HG03025 (cell line): ENCODE measurements around the gene SHB.

Experiments used
- ATAC-seq: cut with Tn5 transposase; IDR thresholded peaks from one replicate; pipeline ENCODE4 v1.9.1; 2021; ENCODE audit warnings: mild to moderate bottlenecking, moderate library complexity; ENCODE audit not compliant: unreplicated experiment, low FRiP score

The SHB gene

DNA sequence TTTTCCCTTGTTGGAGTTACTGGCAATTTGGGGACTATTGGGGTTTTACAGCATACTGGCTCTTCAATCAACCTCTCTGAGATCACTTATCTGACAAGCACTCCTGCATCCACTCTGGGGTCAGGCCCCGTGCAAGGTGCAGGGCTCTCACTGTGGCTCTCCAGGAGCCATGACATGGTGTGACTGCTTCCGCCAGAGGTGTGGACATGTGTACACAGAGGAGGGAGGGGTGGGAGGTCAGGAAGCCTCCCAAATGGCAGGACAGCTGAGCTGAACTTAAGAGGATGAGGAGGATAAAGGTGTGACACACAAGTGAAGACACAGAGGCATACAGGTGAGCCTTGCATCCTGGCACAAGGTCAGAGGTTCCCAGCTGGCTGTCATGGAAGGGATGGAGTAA lies 24.3 kb downstream of the SHB start:
- no peak for ATAC-seq

DNA sequence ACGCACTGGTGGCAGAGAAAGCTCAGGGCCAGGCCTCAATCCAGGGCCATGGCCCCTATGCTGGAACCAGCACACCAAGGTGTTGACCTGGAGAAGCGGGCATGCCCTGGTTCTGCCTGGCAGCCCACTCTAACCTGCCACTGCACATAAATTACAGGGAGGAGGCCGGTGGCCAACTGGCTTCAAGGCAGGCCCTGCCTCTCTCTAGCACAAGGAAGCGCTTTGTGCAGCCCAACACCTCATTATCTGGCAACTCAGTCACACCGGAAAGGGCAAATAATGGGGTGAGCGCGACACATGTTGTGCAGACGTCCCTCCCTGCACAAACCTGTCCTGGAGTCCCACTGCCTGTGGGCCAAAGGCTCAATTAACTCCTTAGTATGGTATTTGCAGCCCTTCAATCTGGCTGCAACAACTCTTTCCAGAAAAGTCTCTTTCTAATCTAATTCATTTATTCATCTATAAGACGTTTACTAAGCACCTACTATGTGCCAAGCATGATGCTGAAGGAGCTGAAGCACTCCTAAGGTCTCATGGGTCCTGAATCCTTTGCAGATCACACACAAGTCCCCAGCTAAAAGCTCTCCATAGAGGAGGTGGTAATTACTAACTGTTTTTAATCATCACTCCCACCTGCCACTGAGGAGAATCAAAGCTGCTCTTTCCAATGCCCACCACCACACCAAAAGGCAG lies 24.9 kb downstream of the SHB start:
- ATAC-seq: no peak

DNA sequence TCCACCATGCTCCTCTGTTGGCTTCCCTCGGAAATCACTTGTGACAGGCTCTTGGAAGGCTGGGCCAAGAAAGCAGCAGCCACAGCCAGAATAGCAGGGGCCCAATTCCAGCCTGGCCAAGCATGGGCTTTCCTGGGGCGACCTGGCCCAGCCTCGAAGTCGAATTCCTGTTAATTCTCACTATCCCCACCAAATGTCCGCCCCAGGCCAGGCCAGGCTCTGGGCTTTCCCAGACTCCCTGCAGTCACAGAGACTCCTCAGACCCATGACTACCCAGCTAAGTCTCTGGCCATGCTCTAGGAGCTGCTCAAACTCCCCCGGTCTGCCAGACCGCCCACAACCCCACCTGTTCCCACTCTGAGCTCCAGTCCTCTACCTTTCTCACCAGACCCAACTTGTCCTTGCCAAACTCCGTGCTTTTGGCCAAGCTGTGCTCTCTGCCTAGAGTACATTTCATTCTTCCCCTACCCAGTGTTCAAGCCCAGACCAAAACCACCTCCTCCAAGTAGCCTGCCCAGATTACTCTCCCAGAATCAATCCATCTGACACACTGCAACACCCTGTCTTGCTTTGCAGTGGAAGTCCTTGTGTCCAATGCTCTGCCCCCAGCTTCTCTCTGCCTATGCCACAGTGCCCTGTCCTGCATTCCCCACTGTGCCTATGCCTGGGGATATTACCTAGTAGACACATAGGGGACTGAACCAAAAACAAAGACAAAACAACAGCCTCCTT lies 26.2 kb downstream of the SHB start:
- no peak for ATAC-seq

DNA sequence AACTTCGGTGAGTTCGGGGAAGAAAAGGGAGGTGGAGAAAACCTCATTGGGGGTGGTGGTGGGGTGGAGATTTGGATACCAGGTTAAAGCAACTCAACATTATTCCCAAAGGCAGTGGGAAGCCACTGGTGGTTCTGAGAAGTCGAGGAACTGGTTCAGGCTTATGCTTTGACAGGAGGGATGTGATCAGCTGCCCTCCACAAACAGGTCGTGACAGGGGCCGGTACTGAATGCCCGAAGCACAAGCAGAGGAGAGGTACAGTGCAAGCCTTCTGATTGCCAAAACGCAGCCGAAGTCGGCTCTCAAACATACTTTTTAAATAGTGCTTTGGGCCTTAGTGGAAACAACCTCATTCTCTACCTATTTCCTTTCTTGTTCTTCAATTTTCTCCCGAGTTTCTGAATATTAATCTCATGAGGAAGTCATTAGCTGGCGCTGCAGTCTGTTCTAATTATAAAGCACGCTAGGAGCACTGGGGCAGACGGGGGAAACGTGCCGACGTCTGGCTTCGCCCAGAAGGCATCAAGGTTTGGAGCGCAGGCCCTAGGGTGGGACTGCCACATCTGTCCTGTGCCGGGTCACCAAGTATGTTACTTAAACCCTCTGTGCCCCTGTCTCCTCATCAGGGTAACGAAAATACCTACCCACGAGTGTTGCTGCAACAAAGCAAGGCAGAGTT lies 27.3 kb downstream of the SHB start:
- ATAC-seq: no peak

DNA sequence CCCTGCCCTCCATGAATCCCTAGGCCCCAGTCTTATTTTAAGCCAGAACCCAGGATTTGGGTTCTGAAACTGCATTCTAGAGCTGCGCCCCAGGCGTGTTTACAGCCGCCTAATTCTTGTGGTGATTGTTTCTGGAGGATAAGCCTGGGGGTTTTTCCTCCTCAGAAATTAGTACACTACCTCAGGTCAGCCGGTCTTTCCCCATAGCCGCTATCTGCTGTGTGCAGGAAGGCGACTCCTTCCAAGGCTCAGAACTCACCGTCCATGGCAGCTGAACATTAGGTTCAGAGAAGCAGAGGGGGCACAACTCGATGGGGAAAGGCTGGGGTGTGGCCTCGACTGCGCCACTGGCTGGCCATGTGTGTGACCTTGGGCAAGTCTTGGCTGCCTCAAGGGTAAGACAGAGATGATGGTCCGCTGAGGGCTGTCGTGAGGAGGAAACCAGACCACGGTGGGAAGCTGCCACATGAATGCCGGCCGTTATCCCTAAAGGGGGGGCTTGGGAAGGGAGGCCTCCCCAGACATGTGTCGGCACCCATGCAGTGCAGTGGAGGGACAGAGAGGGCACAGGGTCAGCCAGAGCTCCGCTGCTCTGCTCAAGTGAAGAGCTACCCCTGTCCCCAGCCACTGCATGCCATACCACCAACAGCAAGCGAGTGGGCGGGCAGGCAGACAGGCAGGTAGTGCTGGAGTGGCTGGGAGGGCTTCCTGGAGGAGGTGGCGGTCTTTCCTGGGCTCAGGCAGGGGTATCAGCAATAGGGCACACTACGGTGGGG lies 28.9 kb downstream of the SHB start:
- ATAC-seq: no peak

DNA sequence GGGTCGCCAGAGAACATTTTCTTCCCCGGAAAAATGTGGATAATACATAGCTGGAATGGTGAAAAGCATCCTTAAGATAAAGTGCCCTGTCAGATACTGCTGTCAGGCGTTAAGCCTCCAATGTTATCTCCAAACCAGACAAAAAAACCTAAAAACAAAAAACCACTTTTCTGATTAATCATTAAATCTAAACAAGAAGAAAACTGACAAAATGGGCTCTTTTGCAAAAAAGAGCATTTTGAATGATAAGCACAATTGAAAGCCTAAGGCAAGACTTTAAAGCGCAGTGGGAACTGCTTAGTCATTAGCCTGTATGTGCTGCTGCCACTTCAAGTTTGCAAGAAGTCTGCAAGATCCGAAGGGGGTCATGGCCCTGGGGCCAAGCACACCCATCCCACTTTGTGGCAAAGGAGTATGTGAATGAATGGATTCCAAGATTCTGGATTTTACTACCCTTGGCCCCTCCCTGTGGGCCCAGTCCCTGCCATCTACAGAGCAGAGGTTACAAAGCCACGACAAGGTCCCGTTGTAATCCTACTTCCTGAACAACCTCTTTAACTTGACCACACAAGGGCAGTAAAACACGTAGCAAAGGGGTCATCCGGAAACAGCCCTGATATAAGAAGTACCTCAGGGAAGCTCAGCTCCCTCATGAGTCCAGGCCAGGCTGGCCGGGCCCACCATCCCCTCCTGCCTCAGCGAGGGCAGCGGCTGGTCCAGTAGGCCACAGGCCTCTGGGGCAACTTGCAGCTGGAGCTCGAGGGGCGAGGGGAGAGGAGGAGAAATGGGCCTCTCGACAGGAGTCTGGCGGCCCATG lies 29.7 kb downstream of the SHB start:
- ATAC-seq: no peak

DNA sequence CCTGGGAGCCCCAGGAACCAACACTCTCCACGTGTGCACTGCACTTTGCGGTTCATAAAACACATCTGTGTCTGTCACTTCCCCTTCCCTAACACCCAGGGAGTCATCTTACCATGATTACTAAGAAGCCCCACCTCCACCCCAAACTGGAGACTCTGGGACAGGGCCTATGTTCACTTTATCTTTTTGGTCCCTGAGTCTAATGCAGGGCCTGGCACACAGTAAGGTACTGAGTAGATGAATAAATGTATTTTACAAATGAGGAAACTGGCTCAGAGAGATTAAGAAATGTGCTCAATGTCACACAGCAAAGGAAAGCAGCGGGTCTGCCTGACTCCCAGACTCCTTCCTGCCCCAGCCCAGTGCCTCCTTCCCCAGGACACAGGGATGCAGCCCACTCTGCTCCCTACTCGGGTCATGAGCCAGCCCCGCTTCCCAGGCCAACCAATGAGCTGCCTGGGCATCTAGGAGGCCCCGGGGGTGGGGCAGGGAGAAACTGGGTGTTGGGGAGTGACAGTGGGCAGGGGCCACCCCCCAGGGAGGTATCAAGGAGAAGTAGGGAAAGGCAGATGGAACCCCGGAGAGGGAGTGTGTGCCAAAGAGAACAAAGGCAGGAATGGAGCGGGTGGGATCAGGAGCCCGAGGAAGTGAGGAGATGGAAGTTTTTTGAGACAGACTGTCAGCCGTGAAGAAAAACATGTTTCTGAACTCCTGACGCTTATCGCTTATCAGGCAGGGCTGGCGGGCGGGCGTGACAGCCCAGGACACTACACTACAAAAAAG lies 30.5 kb downstream of the SHB start:
- ATAC-seq: no peak

DNA sequence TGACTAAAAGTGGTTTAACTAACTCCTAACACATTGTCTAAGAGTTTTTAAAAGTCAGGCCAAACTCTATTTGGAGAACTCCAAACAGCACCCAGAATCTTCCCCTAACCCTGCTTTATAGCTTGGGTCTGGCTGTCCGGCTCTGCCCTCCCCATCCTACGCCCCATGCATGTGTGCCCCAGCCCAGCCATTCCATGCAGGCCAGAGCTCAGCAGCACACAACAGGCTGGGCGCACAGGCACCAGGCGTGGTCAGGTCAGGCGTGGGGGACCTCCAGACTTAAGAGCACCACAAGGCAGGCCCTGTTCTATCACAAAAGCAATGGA lies 31.1 kb downstream of the SHB start:
- ATAC-seq: no peak

DNA sequence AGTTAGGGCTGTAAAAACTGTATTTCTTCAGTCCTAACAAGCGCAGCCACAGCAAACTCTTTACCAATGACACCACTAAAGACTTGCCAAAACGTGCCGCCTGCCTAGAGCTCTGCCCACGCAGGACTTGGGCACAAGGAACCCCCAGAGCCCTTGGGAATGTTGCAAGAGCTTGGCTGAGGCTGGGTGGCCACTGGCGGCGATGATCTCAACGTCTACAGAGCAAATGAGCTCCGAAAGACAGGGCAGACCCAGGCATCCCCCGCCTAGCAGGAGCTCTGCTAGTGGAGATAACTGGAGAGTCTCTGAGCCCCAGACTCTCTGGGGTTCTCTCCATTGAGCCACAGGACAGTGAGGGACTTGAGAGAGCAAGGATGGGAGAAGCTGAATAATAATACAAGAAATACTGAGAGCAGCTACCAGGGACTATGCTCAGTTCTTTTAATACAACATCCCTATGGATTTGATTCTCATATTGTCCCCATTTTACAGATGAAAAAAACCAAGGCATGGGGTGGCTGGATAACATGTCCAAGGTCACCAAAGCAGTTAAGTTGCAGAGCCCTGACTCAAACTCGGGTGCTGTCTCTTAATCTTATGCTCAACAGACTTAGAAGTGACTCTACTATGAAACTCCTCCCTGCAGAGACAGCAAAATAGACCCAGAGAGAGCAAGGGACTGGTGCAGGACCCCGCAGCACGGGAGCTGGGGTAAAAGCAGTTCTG lies 32.5 kb downstream of the SHB start:
- no peak for ATAC-seq

DNA sequence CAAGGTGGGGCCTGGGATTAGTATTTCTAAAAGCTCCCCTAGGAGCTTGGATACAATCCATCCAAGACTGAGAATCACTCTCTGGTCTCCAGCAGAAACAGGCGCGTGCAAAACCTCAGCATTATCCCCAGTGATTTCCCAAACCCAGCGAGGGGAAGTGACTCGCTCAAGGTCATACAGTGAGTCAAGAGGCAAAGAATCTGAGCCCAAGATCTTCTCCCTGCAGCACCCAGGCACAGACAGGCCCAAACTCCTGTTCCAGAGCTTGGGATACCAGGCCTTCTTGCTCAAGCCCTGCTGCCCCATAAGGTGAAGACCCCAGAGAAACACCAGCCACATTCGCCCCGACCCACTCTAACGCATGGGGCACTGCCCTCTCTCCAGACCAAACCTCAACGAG lies 33.2 kb downstream of the SHB start:
- no peak for ATAC-seq

DNA sequence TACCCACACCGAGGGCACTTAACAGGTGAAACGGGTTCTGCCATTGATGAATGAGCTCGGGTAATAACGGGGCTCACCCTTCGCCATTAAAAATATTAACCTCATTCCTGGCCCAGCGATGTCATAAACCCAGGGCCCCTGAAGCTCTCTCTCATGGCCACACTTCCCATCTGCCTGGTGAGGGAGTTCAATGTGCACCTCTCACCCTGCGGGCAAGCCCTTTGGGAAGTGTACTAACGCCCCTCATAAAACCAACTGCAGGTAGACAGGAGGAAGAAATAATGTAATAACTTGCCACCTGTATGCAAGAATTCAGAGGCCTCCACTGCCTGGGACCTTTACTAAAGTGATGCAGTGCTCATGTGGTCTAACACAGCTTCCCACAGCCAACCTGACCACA lies 35.1 kb downstream of the SHB start:
- ATAC-seq: no peak

DNA sequence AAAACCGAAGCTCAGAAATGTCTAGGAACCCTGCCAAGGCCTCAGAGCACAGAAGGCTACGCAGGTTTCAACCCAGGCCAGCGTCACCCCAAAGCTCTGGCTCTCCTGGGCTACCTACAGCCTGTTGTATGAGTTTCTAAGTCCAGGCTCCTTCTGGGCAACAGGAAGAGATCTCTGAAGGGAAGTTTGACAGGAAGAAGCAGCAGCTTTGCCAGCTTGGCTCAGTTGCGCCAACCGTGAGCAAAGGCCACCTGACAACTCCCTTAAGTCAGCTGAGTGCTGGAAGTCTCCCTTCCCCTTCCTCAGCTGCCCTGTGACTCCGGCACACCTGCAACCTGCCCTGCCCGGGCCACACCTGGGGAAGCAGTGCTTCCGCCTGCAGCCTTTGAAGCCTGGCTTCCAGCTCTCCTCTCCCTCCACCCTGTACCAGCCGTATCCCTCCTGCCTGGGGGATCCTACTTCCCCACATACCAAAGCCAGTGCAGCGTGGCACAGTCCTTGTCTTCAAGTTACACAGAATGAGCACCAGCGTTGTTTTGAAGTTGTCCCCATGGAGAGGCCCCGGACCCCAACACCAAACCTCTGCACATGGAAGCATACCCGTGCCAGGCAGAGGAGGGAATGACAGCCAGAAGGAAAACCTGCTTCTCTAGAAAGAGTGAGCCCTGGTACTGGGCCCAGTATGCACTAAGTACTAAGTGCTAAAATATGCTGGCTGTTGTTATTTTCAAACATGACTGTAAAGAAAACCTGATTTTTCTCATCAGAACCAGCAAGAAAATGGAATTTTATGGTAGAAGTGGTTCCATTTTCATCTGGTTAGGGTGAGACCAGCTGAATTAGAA lies 36.5 kb downstream of the SHB start:
- ATAC-seq: no peak

DNA sequence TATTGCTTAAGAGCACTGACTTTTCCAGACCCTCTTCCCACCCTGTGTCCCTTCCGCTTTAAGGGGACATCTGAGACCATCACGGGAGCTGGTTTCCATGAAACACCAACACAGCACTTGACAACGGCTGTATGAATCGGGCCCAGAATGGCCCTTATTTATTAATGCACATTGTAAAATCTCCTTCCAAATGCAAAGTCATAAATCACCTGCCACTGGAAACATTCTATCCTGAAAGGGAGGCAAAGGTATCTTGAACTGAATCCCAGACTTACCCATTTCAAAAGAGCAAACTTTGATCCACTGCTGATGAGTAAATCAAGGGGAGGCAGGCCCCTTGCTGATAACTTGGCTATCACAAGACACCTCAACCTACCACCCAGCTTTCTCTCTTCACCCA lies 37.4 kb downstream of the SHB start:
- no peak for ATAC-seq

DNA sequence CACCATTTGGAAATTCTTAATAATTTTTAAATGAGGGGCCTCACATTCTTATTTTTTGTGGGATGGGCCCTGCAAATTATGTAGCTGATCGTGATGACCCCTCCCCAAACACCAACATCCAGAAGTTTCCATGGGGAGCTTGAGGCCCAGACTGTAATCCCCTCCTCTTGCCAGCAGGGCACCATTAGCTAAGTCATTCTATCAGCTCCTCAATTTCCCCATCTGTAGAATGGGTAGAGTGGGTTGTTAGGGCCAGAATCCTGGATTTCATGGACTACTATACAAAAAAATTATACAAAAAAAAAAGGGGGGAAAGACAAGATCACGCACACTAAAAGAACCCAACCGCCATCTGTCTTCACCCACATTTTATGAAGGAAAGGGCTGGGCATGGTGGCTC lies 38.4 kb downstream of the SHB start:
- ATAC-seq: no peak

DNA sequence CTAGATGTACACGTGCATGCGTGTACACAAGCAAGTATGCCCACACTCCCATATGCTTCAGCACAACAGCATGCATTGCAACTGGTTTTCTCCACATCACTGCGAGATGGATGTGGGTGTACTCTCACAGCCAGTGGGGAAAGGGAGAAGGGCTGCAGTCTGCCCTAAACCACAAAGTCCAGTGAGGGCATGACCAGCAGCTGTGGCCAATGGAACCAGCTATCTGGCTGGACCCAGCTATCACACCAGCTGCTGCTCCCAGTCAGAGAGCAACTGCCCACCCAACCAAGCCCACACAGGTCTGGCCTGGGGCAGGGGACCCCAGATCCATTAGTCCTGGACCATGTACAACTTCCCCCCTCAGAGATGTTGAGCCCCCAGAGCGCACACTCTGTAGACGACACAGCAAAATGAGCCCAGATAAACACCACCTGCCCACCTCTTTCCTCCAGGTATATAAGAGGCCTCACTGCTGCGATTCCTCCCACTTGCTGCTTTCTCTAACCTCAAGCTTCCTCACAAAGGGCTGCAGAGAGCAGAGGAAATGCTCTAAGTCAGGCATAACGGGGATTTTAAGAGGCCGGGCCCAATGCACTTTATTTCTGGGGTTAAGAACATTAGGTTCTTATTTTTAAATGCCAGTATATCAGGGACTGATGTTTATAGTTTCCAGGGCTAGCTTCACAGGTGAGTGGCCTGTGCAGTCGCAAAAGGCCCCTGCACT lies 39.0 kb downstream of the SHB start:
- no peak for ATAC-seq

DNA sequence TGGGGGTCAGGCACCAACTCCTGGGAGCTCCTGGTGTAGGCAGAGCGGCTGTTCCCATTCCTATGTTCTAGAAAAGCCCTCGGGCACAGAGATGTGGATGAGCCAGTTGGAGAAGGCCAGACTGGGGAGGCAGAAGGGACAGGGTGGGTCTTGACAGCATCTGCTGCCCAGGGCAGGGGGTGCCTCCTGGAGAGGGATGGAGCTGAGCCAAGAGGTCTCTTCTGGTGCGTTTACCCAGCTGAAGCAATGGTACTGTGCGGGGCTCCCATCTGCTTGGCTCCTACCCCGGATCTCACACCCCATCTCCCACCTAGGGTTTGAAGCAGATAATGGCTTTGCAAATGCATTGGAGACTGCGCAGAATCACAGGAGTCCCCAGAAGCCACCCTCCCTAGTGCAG lies 41.3 kb downstream of the SHB start:
- no peak for ATAC-seq

DNA sequence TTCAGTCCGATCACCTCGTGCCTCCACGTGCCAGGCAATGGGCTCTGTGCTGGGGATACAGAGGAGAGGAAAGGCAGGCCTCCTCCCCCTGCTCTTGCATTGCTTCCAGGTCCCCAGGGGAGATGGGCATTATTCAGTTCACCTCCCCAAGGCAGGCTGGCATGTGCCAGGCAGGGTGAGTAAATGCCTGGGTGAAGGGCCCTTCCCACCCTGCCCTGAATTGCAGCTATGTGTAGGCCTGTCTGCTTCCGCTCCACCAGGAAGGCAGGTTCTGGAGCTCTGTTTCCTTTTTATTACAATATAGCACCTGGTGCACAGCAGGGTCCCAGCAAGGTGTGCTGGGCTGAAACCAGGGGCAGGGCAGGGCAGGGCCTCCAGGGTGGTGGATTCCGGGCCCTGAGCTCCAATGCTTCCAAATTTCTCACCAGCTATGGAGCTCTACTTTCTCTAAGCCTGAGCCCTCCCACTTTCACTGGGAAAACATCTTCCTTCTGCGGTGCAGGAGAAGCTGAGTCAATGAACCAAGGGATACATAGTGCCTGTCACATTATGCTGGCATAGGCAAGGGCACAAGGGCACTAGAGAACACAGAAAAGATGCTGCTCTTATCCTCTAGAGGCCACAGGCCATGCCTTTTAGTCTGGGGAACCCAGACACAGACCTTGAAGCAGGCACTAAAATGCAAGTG lies 42.0 kb downstream of the SHB start:
- ATAC-seq: no peak
